ENCODE data around the gene FEM1C. TPM values are rescaled to one million over a fixed set of nuclear protein-coding genes. Genes with fewer than 3 reads are reported as not detected.

Gene FEM1C
- total and polyA plus RNA-seq, 2 experiments from 2014 or later, result 4.7 to 21.6 TPM

GRCh38 chr5:115524199-115524847 is 20.3 kb downstream of the FEM1C start (continued):
- TF ChIP-seq ZNF462 (CRISPR knock-in tag; IDR thresholded peaks at IDR 0.05), result no peak

- H3K36me3 Mint-ChIP-seq (ENCODE audit: low read depth), result peaks cover 16% of the 10 kb centered on the region
- Histone ChIP-seq H3K4me3 (no peak overlapping the region), H3K27ac (ENCODE audit: low read depth) (no peak overlapping the region), H2AFZ (no peak overlapping the region), H4K20me1 (replicated peaks; ENCODE audit: insufficient read depth) (0 out of 2 replicates have a peak, but pooled peaks cover 8% of the 10 kb centered on the region), H3K4me2 (peak overlapping the region; percentile 51), H3K27me3 (ENCODE audit: insufficient read depth) (no peaks in the 10 kb centered on the region), H3F3A (replicated peaks; ENCODE audit: low read depth) (no peaks in the 10 kb centered on the region), H3K79me2 (replicated peaks; ENCODE audit: insufficient read depth) (peaks cover 27% of the 10 kb centered on the region), H3K4me1 (ENCODE audit: insufficient read depth) (peaks cover 18% of the 10 kb centered on the region), H3K36me3 (ENCODE audit: insufficient read depth) (peaks cover 3% of the 10 kb centered on the region; the same call in 1 of the 2 replicates), H3K9me2 (ENCODE audit: insufficient read depth) (no peaks in the 10 kb centered on the region)
- DNase-seq (ENCODE audit: low spot score) (no peak), ATAC-seq (no peak)
- H3K4me3 Mint-ChIP-seq, result no peak overlapping the region
- H3K27me3 Mint-ChIP-seq (ENCODE audit: insufficient read depth, low read depth, poor library complexity), result no peaks in the 10 kb centered on the region
- peaks cover 30% of the 10 kb centered on the region for H3K4me1 Mint-ChIP-seq
- peak overlapping the region; percentile 36; the same call in 1 of the 2 replicates for H3K27ac Mint-ChIP-seq
- no peaks in the 10 kb centered on the region for H3K9me3 Mint-ChIP-seq
- TF ChIP-seq POLR2AphosphoS5 (IDR thresholded peaks at IDR 0.05; ENCODE audit: low read depth) (no peak), ZNF462 (CRISPR knock-in tag; IDR thresholded peaks at IDR 0.05) (no peak), ZNF331 (CRISPR knock-in tag; IDR thresholded peaks at IDR 0.05; ENCODE audit: low read depth) (no peak), CREB1 (CRISPR knock-in tag; IDR thresholded peaks at IDR 0.05; ENCODE audit: low read depth) (no peak), ETS1 (IDR thresholded peaks at IDR 0.05) (no peak)
Measured at GRCh38 chr5:115522832-115523403, 21.7 kb downstream of the FEM1C start.

All from GM23338 (cell line).